Measurements from ENCODE around the gene GRID2. TPM values are rescaled to one million over a fixed set of nuclear protein-coding genes. Genes with fewer than 3 reads are reported as not detected.

Gene GRID2
- total RNA-seq, 1 experiment from 2014 or later, result 2.2 TPM

DNA sequence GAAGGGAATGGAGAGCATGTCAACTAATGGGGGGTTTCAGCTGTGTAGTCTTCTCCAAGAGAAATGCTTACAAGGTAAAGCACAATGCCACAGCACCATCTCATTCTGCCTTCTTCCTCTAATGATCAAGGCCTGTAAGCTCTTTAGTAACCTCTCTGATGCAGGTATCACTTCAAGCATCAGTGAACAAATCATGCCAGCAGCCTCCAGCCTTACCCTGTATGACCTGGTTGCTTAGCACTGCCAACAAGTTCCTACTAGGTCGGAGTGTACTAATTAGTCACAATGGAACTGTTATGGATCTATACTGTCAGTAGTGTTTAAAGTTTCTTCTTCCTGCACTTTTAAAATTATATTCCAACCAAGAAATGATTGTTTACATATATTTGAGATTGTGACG is 197.7 kb downstream of the GRID2 start:
- Histone ChIP-seq H2AFZ (ENCODE audit: low read length) (no peak overlapping the region), H3F3A (ENCODE audit: low read length, unreplicated experiment) (no peaks in the 10 kb centered on the region), H3K4me1 (ENCODE audit: insufficient read depth, low read length) (no peaks in the 10 kb centered on the region), H3K27ac (ENCODE audit: low read length) (no peak overlapping the region), H3K9me3 (ENCODE audit: low read length) (no peaks in the 10 kb centered on the region), H3K4me3 (ENCODE audit: low read length) (no peak overlapping the region), H4K20me1 (ENCODE audit: low read length) (no peaks in the 10 kb centered on the region), H3K36me3 (ENCODE audit: low read depth, low read length) (no peaks in the 10 kb centered on the region), H3K4me2 (ENCODE audit: low read length) (no peak overlapping the region), H3K9ac (ENCODE audit: low read length) (no peak overlapping the region), H3K9me2 (replicated peaks; ENCODE audit: low read length) (no peaks in the 10 kb centered on the region), H3K27me3 (ENCODE audit: low read length) (no peaks in the 10 kb centered on the region), H3K79me2 (ENCODE audit: low read length) (no peaks in the 10 kb centered on the region)
- TF ChIP-seq EZH2phosphoT487 (IDR thresholded peaks at IDR 0.05; ENCODE audit: borderline replicate concordance, low read length), result no peak
- no peak for TF ChIP-seq EZH2 (IDR thresholded peaks at IDR 0.05; ENCODE audit: low read length, unreplicated experiment)
- TF ChIP-seq, protein P1, sequence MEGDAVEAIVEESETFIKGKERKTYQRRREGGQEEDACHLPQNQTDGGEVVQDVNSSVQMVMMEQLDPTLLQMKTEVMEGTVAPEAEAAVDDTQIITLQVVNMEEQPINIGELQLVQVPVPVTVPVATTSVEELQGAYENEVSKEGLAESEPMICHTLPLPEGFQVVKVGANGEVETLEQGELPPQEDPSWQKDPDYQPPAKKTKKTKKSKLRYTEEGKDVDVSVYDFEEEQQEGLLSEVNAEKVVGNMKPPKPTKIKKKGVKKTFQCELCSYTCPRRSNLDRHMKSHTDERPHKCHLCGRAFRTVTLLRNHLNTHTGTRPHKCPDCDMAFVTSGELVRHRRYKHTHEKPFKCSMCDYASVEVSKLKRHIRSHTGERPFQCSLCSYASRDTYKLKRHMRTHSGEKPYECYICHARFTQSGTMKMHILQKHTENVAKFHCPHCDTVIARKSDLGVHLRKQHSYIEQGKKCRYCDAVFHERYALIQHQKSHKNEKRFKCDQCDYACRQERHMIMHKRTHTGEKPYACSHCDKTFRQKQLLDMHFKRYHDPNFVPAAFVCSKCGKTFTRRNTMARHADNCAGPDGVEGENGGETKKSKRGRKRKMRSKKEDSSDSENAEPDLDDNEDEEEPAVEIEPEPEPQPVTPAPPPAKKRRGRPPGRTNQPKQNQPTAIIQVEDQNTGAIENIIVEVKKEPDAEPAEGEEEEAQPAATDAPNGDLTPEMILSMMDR (conservative IDR thresholded peaks at IDR 0.05; ENCODE audit: low read depth, low read length), result no peak
- ChIA-PET POLR2A (ENCODE audit: unreplicated experiment) (no interaction called here), CTCF (no interaction called here)
- intact Hi-C loops (cut with micrococcal nuclease), result no loop called here
- no peak for ATAC-seq
- BruUV-seq (replicated peaks), result no TSS peak
- no peak for DNase-seq

DNA sequence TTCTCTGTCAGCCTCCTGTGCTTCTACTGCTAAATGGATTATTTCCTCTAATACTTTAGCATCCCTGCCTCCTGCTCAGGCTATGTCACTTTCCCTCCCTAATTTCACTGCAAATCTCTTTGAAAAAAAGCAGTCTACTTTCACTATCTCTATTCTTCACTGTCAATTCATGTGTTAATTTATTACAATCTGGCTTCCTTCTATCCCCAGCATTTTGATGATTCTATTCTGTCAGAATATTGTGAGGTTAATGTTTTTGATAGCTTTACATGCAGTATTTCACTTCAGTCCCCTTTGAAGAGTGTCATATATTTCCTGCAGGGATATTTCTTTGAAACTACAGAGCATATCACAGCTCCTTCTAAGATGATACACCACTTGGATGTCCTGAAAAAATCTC is 203.2 kb downstream of the GRID2 start:
- no peaks in the 10 kb centered on the region for H3K4me1 ChIP-seq (ENCODE audit: insufficient read depth, low read length)
- TF ChIP-seq, protein P1 (conservative IDR thresholded peaks at IDR 0.05; ENCODE audit: low read depth, low read length), result no peak
- TF ChIP-seq EZH2phosphoT487 (IDR thresholded peaks at IDR 0.05; ENCODE audit: borderline replicate concordance, low read length), result no peak
- no peak for TF ChIP-seq EZH2 (IDR thresholded peaks at IDR 0.05; ENCODE audit: low read length, unreplicated experiment)
- no peak overlapping the region for H3K9ac ChIP-seq (ENCODE audit: low read length)
- no peak overlapping the region for H2AFZ ChIP-seq (ENCODE audit: low read length)
- POLR2A ChIA-PET (ENCODE audit: unreplicated experiment), result no interaction called here
- DNase-seq, result no peak
- no peaks in the 10 kb centered on the region for H4K20me1 ChIP-seq (ENCODE audit: low read length)
- no TSS peak for BruUV-seq (replicated peaks)
- H3K27ac ChIP-seq (ENCODE audit: low read length), result no peak overlapping the region
- no peaks in the 10 kb centered on the region for H3K79me2 ChIP-seq (ENCODE audit: low read length)
- no peaks in the 10 kb centered on the region for H3K9me2 ChIP-seq (replicated peaks; ENCODE audit: low read length)
- no peaks in the 10 kb centered on the region for H3K27me3 ChIP-seq (ENCODE audit: low read length)
- ATAC-seq, result no peak
- H3K4me3 ChIP-seq (ENCODE audit: low read length), result no peak overlapping the region
- CTCF ChIA-PET, result no interaction called here
- intact Hi-C loops (cut with micrococcal nuclease), result no loop called here
- H3K9me3 ChIP-seq (ENCODE audit: low read length), result no peaks in the 10 kb centered on the region
- H3K4me2 ChIP-seq (ENCODE audit: low read length), result no peak overlapping the region
- H3F3A ChIP-seq (ENCODE audit: low read length, unreplicated experiment), result no peaks in the 10 kb centered on the region
- H3K36me3 ChIP-seq (ENCODE audit: low read depth, low read length), result no peaks in the 10 kb centered on the region

DNA sequence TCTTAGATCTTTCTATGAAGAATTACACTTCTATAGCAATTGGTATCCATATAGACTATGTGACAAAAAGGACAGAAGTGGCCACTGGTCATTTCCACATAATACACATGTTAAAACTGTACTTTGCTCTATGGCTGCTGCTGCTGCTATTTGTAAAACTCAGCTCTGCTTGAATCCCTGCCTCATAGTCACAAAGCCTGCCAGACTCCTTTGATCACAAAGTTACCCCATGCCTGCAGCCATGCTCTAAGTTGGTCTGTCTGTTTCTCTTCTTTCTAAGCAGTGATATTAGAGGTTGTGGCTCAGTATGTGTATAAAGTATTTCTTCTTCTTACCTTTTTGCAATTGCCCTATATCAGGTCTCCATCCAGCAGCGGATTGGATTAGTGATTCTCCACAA is 210.9 kb downstream of the GRID2 start:
- H3K27ac ChIP-seq (ENCODE audit: low read length), result no peak overlapping the region
- BruUV-seq (replicated peaks), result no TSS peak
- intact Hi-C loops (cut with micrococcal nuclease), result no loop called here
- H3K4me1 ChIP-seq (ENCODE audit: insufficient read depth, low read length), result no peaks in the 10 kb centered on the region
- no peak overlapping the region for H3K4me2 ChIP-seq (ENCODE audit: low read length)
- H3K9me3 ChIP-seq (ENCODE audit: low read length), result no peaks in the 10 kb centered on the region
- no peaks in the 10 kb centered on the region for H3K79me2 ChIP-seq (ENCODE audit: low read length)
- ChIA-PET CTCF (no interaction called here), POLR2A (ENCODE audit: unreplicated experiment) (no interaction called here)
- H3K9ac ChIP-seq (ENCODE audit: low read length), result no peak overlapping the region
- no peak overlapping the region for H2AFZ ChIP-seq (ENCODE audit: low read length)
- DNase-seq, result no peak
- H3K4me3 ChIP-seq (ENCODE audit: low read length), result no peak overlapping the region
- H3K36me3 ChIP-seq (ENCODE audit: low read depth, low read length), result no peaks in the 10 kb centered on the region
- TF ChIP-seq EZH2 (IDR thresholded peaks at IDR 0.05; ENCODE audit: low read length, unreplicated experiment) (no peak), EZH2phosphoT487 (IDR thresholded peaks at IDR 0.05; ENCODE audit: borderline replicate concordance, low read length) (no peak)
- TF ChIP-seq, protein P1 (conservative IDR thresholded peaks at IDR 0.05; ENCODE audit: low read depth, low read length), result no peak
- H3K27me3 ChIP-seq (ENCODE audit: low read length), result no peaks in the 10 kb centered on the region
- no peaks in the 10 kb centered on the region for H3F3A ChIP-seq (ENCODE audit: low read length, unreplicated experiment)
- no peaks in the 10 kb centered on the region for H3K9me2 ChIP-seq (replicated peaks; ENCODE audit: low read length)
- no peak for ATAC-seq
- H4K20me1 ChIP-seq (ENCODE audit: low read length), result no peaks in the 10 kb centered on the region
